HepG2 (cell line): ENCODE data around the gene CNOT6. TPM values are rescaled to one million over a fixed set of nuclear protein-coding genes. Genes with fewer than 3 reads are reported as not detected.

Experiments used
- ATAC-seq: fragments of 200-7000 bp; cut with Tn5 transposase; 3 replicates; pipeline ENCODE4 v1.9.1; 2020; ENCODE audit warnings: mild to moderate bottlenecking, moderate library complexity
- BruUV-seq: library from RNA; stranded (reverse); fragments of 400-500 nt; replicated peaks from 2 replicates; lab custom pipeline; 2021; lab: Mats Ljungman, UMichigan
- CTCF ChIA-PET: fragments of 300-600 bp; formaldehyde crosslinking; extraction: SDS; loops from one replicate; lab custom pipeline; 2021; ENCODE audit warnings: low total read pairs, inconsistent platforms, low intra/inter-chr PET ratio; lab: Yijun Ruan, JAX
- POLR2A ChIA-PET: fragments of 350-600 bp; sonication (Branson Sonifier 250); formaldehyde crosslinking; loops from one replicate; lab custom pipeline; 2020; ENCODE audit warnings: antibody characterized with exemption, inconsistent platforms; lab: Yijun Ruan, JAX
- DNase-seq: peaks from one replicate; pipeline ENCODE4 v3.0.0-alpha.2; 2015; ENCODE audit warnings: low spot score
- FAIRE-seq: peaks from 3 replicates; lab custom pipeline; 2011; peaks lifted over from hg19 to GRCh38; lab: Jason Lieb, UNC
- H2AFZ ChIP-seq: one replicate; pipeline ENCODE4 v1.6.1; 2011; ENCODE audit warnings: low read length, inconsistent platforms
- H3K27ac ChIP-seq: fragments of 300-600 bp; 3 replicates; pipeline ENCODE4 v1.8.0; 2011; ENCODE audit warnings: mixed run types, mild to moderate bottlenecking, mixed read lengths, low read length, inconsistent platforms; ENCODE audit not compliant: insufficient read depth; ENCODE audit errors: extremely low read length
- H3K27me3 ChIP-seq, 2 experiments: fragments of 200-600 bp in 1 of 2; 2 replicates in 1 of 2; 3 replicates in 1 of 2; pipeline versions ENCODE4 v1.6.0 to v1.8.0; 2011; ENCODE audit warnings: low read length in 2 of 2, mild to moderate bottlenecking in 2 of 2, moderate library complexity in 2 of 2, inconsistent platforms in 1 of 2; ENCODE audit not compliant: insufficient read depth in 2 of 2, control insufficient read depth in 1 of 2
- H3K36me3 ChIP-seq, 2 experiments: fragments of 200-600 bp in 1 of 2; replicated peaks in 1 of 2; 2 replicates in 1 of 2; 3 replicates in 1 of 2; pipeline versions ENCODE4 v1.5.1 to v1.8.0; 2011; ENCODE audit warnings: low read length in 2 of 2, inconsistent platforms in 1 of 2; ENCODE audit not compliant: insufficient read depth in 2 of 2, control insufficient read depth in 1 of 2
- H3K4me1 ChIP-seq: 2 replicates; pipeline ENCODE4 v1.5.1; 2012; ENCODE audit warnings: low read length, inconsistent platforms; ENCODE audit not compliant: insufficient read depth
- H3K4me2 ChIP-seq: 2 replicates; pipeline ENCODE4 v1.6.0; 2011; ENCODE audit warnings: low read depth, low read length, inconsistent platforms
- H3K4me3 ChIP-seq, 3 experiments: fragments of 200-600 bp in 1 of 3; sonication (generic), shearing (Covaris generic) in 1 of 3; replicated peaks in 1 of 3; 2 replicates each; pipeline ENCODE4 v1.5.1; 2011 to 2016; ENCODE audit warnings: low read length in 3 of 3, inconsistent platforms in 2 of 3, low read depth in 2 of 3, mild to moderate bottlenecking in 2 of 3, control low read depth in 1 of 3, mixed read lengths in 1 of 3; ENCODE audit not compliant: insufficient read depth in 1 of 3
- H3K79me2 ChIP-seq: one replicate; pipeline ENCODE4 v1.6.1; 2011; ENCODE audit warnings: low read length, inconsistent platforms; ENCODE audit not compliant: insufficient read depth
- H3K9ac ChIP-seq: 2 replicates; pipeline ENCODE4 v1.6.0; 2011; ENCODE audit warnings: mild to moderate bottlenecking, low read depth, low read length, inconsistent platforms; ENCODE audit not compliant: insufficient read depth
- H3K9me3 ChIP-seq: 2 replicates; pipeline ENCODE4 v1.5.1; 2012; ENCODE audit warnings: mild to moderate bottlenecking, low read length
- H4K20me1 ChIP-seq: 2 replicates; pipeline ENCODE4 v1.6.0; 2011; ENCODE audit warnings: inconsistent platforms, mild to moderate bottlenecking, low read length, moderate library complexity; ENCODE audit not compliant: insufficient read depth
- CSRNP1 ChIP-seq: sonication (generic); formaldehyde crosslinking; IDR thresholded peaks from 2 replicates; pipeline ENCODE4 v1.8.1; 2023; ENCODE audit warnings: mild to moderate bottlenecking, missing genetic modification reagents
- FOSL1 ChIP-seq: sonication (generic); formaldehyde crosslinking; IDR thresholded peaks from 2 replicates; pipeline ENCODE4 v1.9.0; 2021; ENCODE audit warnings: missing genetic modification reagents, borderline replicate concordance
- FOXO1 ChIP-seq: sonication (generic); formaldehyde crosslinking; IDR thresholded peaks from 2 replicates; pipeline ENCODE4 v1.4.0; 2020; ENCODE audit warnings: missing genetic modification reagents
- GFI1 ChIP-seq: sonication (generic); formaldehyde crosslinking; IDR thresholded peaks from 2 replicates; pipeline ENCODE4 v1.5.0; 2020; ENCODE audit warnings: missing genetic modification reagents, mild to moderate bottlenecking, borderline replicate concordance
- HMGA1 ChIP-seq: sonication (generic); formaldehyde crosslinking; conservative IDR thresholded peaks from 2 replicates; pipeline ENCODE4 v1.4.0; 2020; ENCODE audit warnings: missing genetic modification reagents
- IKZF1 ChIP-seq: fragments of 450-650 bp; IDR thresholded peaks from 2 replicates; pipeline ENCODE4 v1.7.1; 2016
- MAFG ChIP-seq: sonication (generic); formaldehyde crosslinking; IDR thresholded peaks from 2 replicates; pipeline ENCODE4 v1.5.1; 2020; ENCODE audit warnings: mild to moderate bottlenecking, missing genetic modification reagents
- MNT ChIP-seq: fragments of 450-650 bp; IDR thresholded peaks from 2 replicates; pipeline ENCODE4 v1.6.1; 2016
- RFXANK ChIP-seq: IDR thresholded peaks from 2 replicates; pipeline ENCODE4 v1.6.1; 2016
- SETDB1 ChIP-seq: sonication (generic); formaldehyde crosslinking; IDR thresholded peaks from 2 replicates; pipeline ENCODE4 v1.5.1; 2020; ENCODE audit warnings: missing genetic modification reagents, mild to moderate bottlenecking, borderline replicate concordance
- SNAPC5 ChIP-seq: sonication (generic); formaldehyde crosslinking; IDR thresholded peaks from 2 replicates; pipeline ENCODE4 v1.8.1; 2023; ENCODE audit warnings: mild to moderate bottlenecking, missing genetic modification reagents, borderline replicate concordance
- TEAD2 ChIP-seq: sonication (generic); formaldehyde crosslinking; IDR thresholded peaks from 2 replicates; pipeline ENCODE4 v1.9.0; 2021; ENCODE audit warnings: missing genetic modification reagents
- ZBTB20 ChIP-seq: sonication (generic); formaldehyde crosslinking; IDR thresholded peaks from 2 replicates; pipeline ENCODE4 v1.8.1; 2023; ENCODE audit warnings: missing genetic modification reagents, low read depth, mild to moderate bottlenecking, borderline replicate concordance
- ZFP36L2 ChIP-seq: sonication (generic); formaldehyde crosslinking; IDR thresholded peaks from 2 replicates; pipeline ENCODE4 v1.4.0; 2020; ENCODE audit warnings: missing genetic modification reagents
- ZNF274 ChIP-seq: sonication (generic); formaldehyde crosslinking; IDR thresholded peaks from 2 replicates; pipeline ENCODE4 v1.5.1; 2020; ENCODE audit warnings: mild to moderate bottlenecking, missing genetic modification reagents
- ZNF562 ChIP-seq: sonication (generic); formaldehyde crosslinking; IDR thresholded peaks from 2 replicates; pipeline ENCODE4 v1.8.0; 2022; ENCODE audit warnings: missing genetic modification reagents, borderline replicate concordance
- ZNF674 ChIP-seq: sonication (generic); formaldehyde crosslinking; IDR thresholded peaks from 2 replicates; pipeline ENCODE4 v1.5.0; 2020; ENCODE audit warnings: low read depth, mild to moderate bottlenecking, missing genetic modification reagents
- ZNF740 ChIP-seq: sonication (generic); formaldehyde crosslinking; IDR thresholded peaks from 2 replicates; pipeline ENCODE4 v1.4.0; 2020; ENCODE audit warnings: missing genetic modification reagents
- WGBS: methylation state at CpG from one replicate; pipeline ENCODE4 v1.1.6; 2017; ENCODE audit warnings: low lambda C conversion rate; 5-methylcytosine and 5-hydroxymethylcytosine counted together
- in situ Hi-C: cut with HindIII; loops from 2 replicates; pipeline ENCODE4 v1.10.0; 2017; ENCODE audit warnings: low pct_unique_long_range_greater_than_20kb; ENCODE audit not compliant: extremely low pct_ligation_motif_present
- intact Hi-C: fragments of 100-400 bp; cut with micrococcal nuclease; formaldehyde crosslinking; loops from one replicate; pipeline ENCODE4 v1.10.0; 2022; ENCODE audit not compliant: unreplicated experiment
- polyA plus RNA-seq, 8 experiments: library from polyadenylated mRNA; depleted of rRNA in 3 of 8; stranded (reverse) in 7 of 8; unstranded in 1 of 8; fragments of >200 nt; fragmentation: Illumina TruSeq in 4 of 8; extraction: Trizol in 4 of 8; gene quantifications; 2 replicates each; pipeline versions ENCODE4 v1.2.1 to v1.2.3, GENCODE V29; 2011 to 2016; ENCODE audit warnings: low read depth in 4 of 8, missing spikeins in 1 of 8, mixed read lengths in 1 of 8; ENCODE audit not compliant: insufficient read depth in 1 of 8
- total RNA-seq, 5 experiments: library from RNA; depleted of rRNA; stranded (reverse); fragments of >200 nt; fragmentation: Illumina TruSeq; extraction: Trizol; gene quantifications; 2 replicates each; pipeline ENCODE4 v1.2.3, GENCODE V29; 2016; ENCODE audit warnings: low read depth in 1 of 5
- TF ChIP-seq, protein P1 (sequence below): IDR thresholded peaks from 2 replicates; pipeline ENCODE4 v1.6.1; 2016; ENCODE audit warnings: low read depth
- TF ChIP-seq, protein P2 (sequence below): sonication (generic); formaldehyde crosslinking; IDR thresholded peaks from 2 replicates; pipeline ENCODE4 v1.5.0; 2020; ENCODE audit warnings: missing genetic modification reagents

Gene CNOT6
- total and polyA plus RNA-seq, 2 of the 13 experiments (the other 11 are each of a cell fraction or from before 2014, with no cell fraction given): 8.8 to 9.1 TPM

DNA sequence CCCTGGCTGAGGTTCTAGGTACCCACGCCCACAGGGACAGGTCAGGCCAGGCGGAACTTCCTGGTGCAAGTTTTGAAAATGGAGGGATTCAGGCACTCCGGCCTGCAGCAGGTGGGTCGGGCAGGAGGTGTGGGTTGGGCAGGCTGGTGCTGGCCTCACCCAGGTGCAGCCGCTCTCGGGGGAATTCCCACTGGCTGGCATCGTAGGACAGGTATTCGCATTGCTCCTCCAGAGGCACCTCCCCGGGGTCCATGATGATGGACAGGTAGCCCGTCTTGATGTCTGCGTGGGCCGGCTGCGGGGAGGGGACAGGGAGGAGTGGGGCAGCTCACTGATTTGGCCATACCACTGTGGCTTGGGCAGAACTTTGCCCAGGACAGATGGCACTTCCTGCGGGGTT is 125.8 kb downstream of the CNOT6 start (continued):
- TF ChIP-seq ZFP36L2 (CRISPR knock-in tag) (no peak), FOXO1 (CRISPR knock-in tag) (no peak), IKZF1 (no peak)

DNA sequence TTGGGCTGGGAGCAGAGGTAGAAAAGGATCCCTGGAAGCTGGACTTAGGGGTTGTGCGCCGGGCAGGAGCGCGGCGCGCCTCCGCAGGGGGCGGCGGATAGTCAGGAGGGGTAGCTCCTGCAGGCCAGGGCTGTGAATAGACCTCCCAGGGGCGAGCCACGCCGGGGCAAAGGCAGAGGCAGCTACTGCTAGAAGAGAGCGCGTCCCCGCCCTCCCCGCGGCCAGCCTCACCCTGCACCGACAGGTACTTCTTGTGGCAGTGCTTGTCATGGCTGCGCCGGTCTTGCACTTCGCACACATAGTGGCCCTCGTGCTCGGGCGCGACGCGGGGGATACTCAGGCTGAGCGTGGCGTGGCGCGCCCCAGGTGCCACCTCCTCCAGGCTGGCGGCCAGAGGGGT is 127.1 kb downstream of the CNOT6 start:
- BruUV-seq: no TSS peak
- FAIRE-seq (no peak), ATAC-seq (no peak), DNase-seq (no peak)
- no peak overlapping the region for H3K27ac ChIP-seq
- H3K9me3 ChIP-seq: no peaks in the 10 kb centered on the region
- in situ Hi-C loops (no loop called here), intact Hi-C loops (no loop called here)
- H3K79me2 ChIP-seq: no peaks in the 10 kb centered on the region
- H3K4me2 ChIP-seq: no peak overlapping the region
- H3K9ac ChIP-seq: no peak overlapping the region
- no peaks in the 10 kb centered on the region for H3K4me1 ChIP-seq
- WGBS: 74% methylated on average over 24 of the region's 32 CpGs
- peaks cover 14 to 52% of the 10 kb centered on the region in 2 experiments; a peak in 4 of 5 replicates for H3K27me3 ChIP-seq
- ChIA-PET POLR2A (no interaction called here), CTCF (no interaction called here)
- H2AFZ ChIP-seq: no peak overlapping the region
- no peaks in the 10 kb centered on the region for H4K20me1 ChIP-seq
- H3K4me3 ChIP-seq: no peak overlapping the region
- H3K36me3 ChIP-seq: no peaks in the 10 kb centered on the region
- TF ChIP-seq HMGA1 (CRISPR knock-in tag) (no peak), ZNF740 (CRISPR knock-in tag) (no peak), FOSL1 (no peak), SETDB1 (CRISPR knock-in tag) (no peak), RFXANK (CRISPR knock-in tag) (no peak), TEAD2 (CRISPR knock-in tag) (no peak), ZBTB20 (CRISPR knock-in tag) (no peak), ZNF562 (CRISPR knock-in tag) (no peak), ZNF274 (CRISPR knock-in tag) (no peak), MAFG (CRISPR knock-in tag) (no peak), GFI1 (CRISPR knock-in tag) (no peak), ZNF674 (CRISPR knock-in tag) (no peak), SNAPC5 (CRISPR knock-in tag) (no peak), MNT (no peak), CSRNP1 (no peak)
- TF ChIP-seq, protein P1, sequence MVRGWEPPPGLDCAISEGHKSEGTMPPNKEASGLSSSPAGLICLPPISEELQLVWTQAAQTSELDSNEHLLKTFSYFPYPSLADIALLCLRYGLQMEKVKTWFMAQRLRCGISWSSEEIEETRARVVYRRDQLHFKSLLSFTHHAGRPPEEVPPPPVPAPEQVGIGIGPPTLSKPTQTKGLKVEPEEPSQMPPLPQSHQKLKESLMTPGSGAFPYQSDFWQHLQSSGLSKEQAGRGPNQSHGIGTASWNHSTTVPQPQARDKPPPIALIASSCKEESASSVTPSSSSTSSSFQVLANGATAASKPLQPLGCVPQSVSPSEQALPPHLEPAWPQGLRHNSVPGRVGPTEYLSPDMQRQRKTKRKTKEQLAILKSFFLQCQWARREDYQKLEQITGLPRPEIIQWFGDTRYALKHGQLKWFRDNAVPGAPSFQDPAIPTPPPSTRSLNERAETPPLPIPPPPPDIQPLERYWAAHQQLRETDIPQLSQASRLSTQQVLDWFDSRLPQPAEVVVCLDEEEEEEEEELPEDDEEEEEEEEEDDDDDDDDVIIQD (CRISPR knock-in tag): no peak
- TF ChIP-seq, protein P2, sequence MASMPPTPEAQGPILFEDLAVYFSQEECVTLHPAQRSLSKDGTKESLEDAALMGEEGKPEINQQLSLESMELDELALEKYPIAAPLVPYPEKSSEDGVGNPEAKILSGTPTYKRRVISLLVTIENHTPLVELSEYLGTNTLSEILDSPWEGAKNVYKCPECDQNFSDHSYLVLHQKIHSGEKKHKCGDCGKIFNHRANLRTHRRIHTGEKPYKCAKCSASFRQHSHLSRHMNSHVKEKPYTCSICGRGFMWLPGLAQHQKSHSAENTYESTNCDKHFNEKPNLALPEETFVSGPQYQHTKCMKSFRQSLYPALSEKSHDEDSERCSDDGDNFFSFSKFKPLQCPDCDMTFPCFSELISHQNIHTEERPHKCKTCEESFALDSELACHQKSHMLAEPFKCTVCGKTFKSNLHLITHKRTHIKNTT (CRISPR knock-in tag): no peak
